ENCODE measurements around the gene RC3H2. TPM values are rescaled to one million over a fixed set of nuclear protein-coding genes. Genes with fewer than 3 reads are reported as not detected.
A peak's percentile ranks its signal among the peaks of the same experiment; 100 is the strongest.

The RC3H2 gene
- total and polyA plus RNA-seq, 4 donors = 5.9 to 26.4 (median 16.9) TPM

DNA sequence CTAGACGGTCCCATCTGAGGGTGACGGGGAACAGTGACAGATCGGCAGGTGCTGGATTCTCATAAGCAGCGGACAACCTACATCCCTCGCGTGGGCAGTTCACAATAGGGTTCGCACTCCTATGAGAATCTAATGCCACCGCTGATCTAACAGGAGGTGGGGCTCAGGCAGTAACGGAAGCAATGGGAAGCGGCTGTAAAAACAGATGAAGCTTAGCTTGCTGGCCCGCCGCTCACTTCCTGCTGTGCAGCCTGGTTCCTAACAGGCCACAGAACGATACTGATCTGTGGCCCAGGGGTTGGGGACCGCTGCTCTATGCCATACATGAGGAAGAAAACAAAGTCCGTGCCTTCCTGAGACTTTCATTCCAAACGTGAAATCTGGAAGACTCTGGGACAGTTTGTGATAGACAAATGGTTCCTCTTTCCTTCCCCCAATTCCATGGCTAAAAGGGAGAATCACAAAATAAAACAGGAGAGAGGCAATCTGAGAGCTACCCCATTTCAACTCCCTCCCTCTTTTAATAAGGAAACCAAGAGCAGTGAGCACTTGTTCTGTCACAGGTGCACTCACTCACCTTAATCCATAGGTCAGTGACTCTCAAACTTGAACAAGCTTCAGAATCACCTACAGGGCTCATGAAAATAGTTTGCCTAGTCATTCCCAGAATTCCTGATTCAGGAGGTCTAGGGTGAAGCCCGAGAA lies 88.8 kb downstream of the RC3H2 start:
- H3K36me3 ChIP-seq (ENCODE audit: control insufficient read depth in 4 of 4, insufficient read depth in 3 of 4, low read depth in 1 of 4, low read length in 3 of 4) = peaks cover 0 to 8% (median 7%) of the 10 kb centered on the region in 4 donors
- DNase-seq (ENCODE audit: low spot score) = no peak
- 73% methylated on average over 17 of the region's 17 CpGs for WGBS

DNA sequence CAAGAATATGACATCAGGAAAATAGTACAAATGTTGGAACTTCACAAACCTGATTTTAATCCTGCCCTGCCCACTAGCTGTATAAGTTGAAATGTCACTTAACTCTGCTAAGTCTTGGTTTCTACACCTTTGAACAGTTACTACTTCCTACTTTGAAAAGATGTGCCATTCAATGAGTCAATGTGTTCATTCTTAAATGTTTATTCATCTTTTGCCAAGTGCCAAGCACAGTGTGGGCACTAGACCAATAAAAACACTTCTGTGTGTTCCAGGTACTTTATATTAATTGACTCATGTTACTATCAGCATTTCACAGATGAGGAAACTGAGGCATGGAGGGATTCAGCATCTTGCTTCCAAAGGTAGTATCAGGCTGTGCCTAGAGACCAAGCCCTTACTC lies 89.6 kb downstream of the RC3H2 start:
- no peak overlapping the region for H3K9ac ChIP-seq (ENCODE audit: low read depth in 1 of 2, low read length in 2 of 2)
- peaks cover 0 to 8% (median 6%) of the 10 kb centered on the region in 4 donors for H3K36me3 ChIP-seq (ENCODE audit: control insufficient read depth in 4 of 4, insufficient read depth in 3 of 4, low read depth in 1 of 4, low read length in 3 of 4)
- H3K27ac ChIP-seq (ENCODE audit: low read depth in 1 of 2, low read length in 2 of 2) = no peak overlapping the region
- H3K27me3 ChIP-seq (ENCODE audit: control insufficient read depth in 4 of 4, insufficient read depth in 4 of 4, low read length in 3 of 4) = no peaks in the 10 kb centered on the region
- no peaks in the 10 kb centered on the region for H3K9me3 ChIP-seq (ENCODE audit: control insufficient read depth in 4 of 4, low read length in 3 of 4)
- H3K4me3 ChIP-seq (ENCODE audit: low read depth in 1 of 3, low read length in 3 of 3) = no peak overlapping the region
- H3K4me1 ChIP-seq (ENCODE audit: control insufficient read depth in 4 of 4, insufficient read depth in 4 of 4, low read length in 3 of 4) = peaks cover 0 to under 1% (median 0%) of the 10 kb centered on the region in 4 donors
- DNase-seq (ENCODE audit: low spot score) = no peak
- TF ChIP-seq NR2F2 (IDR thresholded peaks at IDR 0.05) = no peak
- TF ChIP-seq FOXA1 (IDR thresholded peaks at IDR 0.05) = no peak
- TF ChIP-seq GABPA (IDR thresholded peaks at IDR 0.05 in 1 of 2, conservative IDR thresholded peaks at IDR 0.05 in 1 of 2) = no peak
- TF ChIP-seq JUND (IDR thresholded peaks at IDR 0.05) = no peak
- TF ChIP-seq RAD21 (IDR thresholded peaks at IDR 0.05) = no peak
- no peak for TF ChIP-seq REST (IDR thresholded peaks at IDR 0.05)
- no peak for TF ChIP-seq FOXA2 (IDR thresholded peaks at IDR 0.05)
- TF ChIP-seq, protein P1, sequence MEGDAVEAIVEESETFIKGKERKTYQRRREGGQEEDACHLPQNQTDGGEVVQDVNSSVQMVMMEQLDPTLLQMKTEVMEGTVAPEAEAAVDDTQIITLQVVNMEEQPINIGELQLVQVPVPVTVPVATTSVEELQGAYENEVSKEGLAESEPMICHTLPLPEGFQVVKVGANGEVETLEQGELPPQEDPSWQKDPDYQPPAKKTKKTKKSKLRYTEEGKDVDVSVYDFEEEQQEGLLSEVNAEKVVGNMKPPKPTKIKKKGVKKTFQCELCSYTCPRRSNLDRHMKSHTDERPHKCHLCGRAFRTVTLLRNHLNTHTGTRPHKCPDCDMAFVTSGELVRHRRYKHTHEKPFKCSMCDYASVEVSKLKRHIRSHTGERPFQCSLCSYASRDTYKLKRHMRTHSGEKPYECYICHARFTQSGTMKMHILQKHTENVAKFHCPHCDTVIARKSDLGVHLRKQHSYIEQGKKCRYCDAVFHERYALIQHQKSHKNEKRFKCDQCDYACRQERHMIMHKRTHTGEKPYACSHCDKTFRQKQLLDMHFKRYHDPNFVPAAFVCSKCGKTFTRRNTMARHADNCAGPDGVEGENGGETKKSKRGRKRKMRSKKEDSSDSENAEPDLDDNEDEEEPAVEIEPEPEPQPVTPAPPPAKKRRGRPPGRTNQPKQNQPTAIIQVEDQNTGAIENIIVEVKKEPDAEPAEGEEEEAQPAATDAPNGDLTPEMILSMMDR (IDR thresholded peaks at IDR 0.05; ENCODE audit: low read depth, low read length, missing input control) = no peak
- no peak for TF ChIP-seq RXRA (IDR thresholded peaks at IDR 0.05)
- no peak for TF ChIP-seq ZBTB33 (IDR thresholded peaks at IDR 0.05)
- TF ChIP-seq, protein P2, sequence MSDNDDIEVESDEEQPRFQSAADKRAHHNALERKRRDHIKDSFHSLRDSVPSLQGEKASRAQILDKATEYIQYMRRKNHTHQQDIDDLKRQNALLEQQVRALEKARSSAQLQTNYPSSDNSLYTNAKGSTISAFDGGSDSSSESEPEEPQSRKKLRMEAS (IDR thresholded peaks at IDR 0.05) = no peak

More for the DNA sequence above, 88.8 kb downstream of the RC3H2 start:
- Histone ChIP-seq H3K4me3 (ENCODE audit: low read depth in 1 of 3, low read length in 3 of 3) (no peak overlapping the region), H3K9me3 (ENCODE audit: control insufficient read depth in 4 of 4, low read length in 3 of 4) (no peaks in the 10 kb centered on the region), H3K27ac (ENCODE audit: low read depth in 1 of 2, low read length in 2 of 2) (peak overlapping the region in 1 of 2 donors; percentile 31), H3K9ac (ENCODE audit: low read depth in 1 of 2, low read length in 2 of 2) (no peak overlapping the region), H3K4me1 (ENCODE audit: control insufficient read depth in 4 of 4, insufficient read depth in 4 of 4, low read length in 3 of 4) (no peaks in the 10 kb centered on the region), H3K27me3 (ENCODE audit: control insufficient read depth in 4 of 4, insufficient read depth in 4 of 4, low read length in 3 of 4) (no peaks in the 10 kb centered on the region)
- TF ChIP-seq HNF4G (IDR thresholded peaks at IDR 0.05) (no peak), GABPA (IDR thresholded peaks at IDR 0.05 in 1 of 2, conservative IDR thresholded peaks at IDR 0.05 in 1 of 2) (no peak), FOXA1 (IDR thresholded peaks at IDR 0.05) (no peak), YY1 (IDR thresholded peaks at IDR 0.05) (no peak)
- TF ChIP-seq, protein P1 (IDR thresholded peaks at IDR 0.05; ENCODE audit: low read depth, low read length, missing input control) = no peak

Measured in liver (tissue), 9 donors.